ENCODE data around the gene SPAST.
"Not testable (repeated sequence)": the region's sequence is repeated elsewhere in the genome, so short reads cannot be mapped to it uniquely, and the experiment has no call there.

Gene SPAST

DNA sequence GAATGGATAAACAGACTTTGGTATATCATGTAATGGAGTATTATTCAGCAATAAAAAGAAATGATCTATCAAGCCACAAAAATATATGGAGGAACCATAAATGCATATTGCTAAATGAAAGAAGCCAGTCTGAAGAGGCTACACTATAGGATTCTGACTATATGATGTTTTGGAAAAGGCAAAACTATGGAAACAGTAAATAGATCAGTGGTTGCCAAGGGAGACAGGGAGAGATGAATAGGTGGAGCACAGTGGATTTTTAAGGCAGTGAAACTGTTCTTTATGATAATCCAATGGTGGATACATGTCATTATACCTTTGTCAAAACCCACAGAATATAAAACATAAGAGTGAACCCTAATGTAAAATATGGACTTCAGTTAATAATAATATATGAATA is 61.3 kb downstream of the SPAST start:
- no peak for DNase-seq (ENCODE audit: low spot score)

DNA sequence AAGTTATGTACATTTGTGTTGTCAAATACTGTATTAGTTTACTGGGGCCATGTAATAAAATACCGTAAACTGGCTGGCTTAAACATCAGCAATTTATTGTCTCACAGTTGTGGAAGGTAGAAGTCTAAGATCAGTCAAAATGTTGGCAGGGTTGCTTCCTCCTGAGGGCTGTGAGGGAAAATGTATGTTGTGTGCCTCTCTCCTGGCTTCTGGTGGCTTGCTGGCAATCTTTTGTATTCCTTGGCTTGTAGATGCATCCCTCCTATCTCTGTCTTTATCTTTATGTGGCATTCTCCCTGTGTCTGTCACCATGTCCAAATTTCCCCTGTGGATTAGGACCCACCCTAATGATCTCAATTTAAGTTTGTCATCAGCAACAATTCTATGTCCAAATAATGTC is 65.3 kb downstream of the SPAST start:
- DNase-seq (ENCODE audit: low spot score) = no peak

GRCh38 chr2:32129086-32129485 is 65.7 kb downstream of the SPAST start:
- DNase-seq (ENCODE audit: low spot score) = no peak

DNA sequence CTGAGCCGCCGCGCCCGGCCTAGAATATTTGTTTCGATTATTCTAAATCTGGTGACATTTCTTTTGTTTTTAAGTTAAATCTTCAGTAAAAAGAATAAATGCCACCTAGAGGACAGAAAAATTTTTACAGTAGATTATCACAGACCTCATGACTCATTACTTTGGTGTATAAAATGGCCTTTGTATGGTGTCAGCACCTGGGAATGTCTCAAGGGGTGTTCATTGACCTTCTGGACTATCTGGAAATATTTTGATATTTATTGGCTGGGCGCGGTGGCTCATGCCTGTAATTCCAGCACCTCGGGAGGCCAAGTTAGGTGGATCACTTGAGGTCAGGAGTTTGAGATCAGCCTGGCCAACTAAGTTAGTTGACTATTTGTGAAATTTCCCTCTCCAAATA is 72.1 kb downstream of the SPAST start:
- peak; percentile 75 for DNase-seq (ENCODE audit: low spot score)

DNA sequence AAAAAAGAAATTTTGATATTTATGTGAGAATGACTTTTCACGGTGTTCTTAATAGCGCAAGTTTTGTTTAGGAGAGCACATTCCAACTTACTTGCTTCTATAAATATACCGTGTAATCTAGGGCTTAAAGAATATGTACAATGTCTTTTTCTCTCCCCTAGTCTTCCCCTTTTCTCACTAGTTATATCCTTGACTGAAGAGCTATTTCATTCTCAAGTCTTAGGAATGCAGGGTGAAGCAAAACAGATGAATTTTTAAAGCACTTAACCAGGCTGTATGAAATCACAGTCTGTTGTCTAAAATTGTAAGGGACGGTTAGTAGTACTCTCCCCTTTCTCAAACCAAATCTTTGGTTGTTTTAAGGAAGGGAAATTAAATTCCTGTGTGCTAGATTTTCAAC is 72.7 kb downstream of the SPAST start:
- DNase-seq (ENCODE audit: low spot score) = peak; percentile 43

DNA sequence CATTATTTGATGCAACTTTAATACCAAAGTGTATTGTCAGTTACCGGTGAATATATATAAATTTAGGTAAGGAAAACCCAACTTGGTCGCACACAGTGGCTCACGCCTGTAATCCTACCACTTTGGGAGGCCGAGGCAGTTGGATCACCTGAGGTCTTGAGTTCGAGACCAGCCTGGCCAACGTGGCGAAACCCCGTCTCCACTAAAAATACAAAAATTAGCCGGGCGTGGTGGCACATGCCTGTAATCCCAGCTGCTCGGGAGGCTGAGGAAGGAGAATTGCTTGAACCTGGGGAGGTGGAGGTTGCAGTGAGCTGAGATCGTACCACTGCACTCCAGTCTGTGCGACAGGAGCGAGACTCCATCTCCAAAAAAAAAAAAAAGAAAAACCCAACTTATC is 88.2 kb downstream of the SPAST start:
- DNase-seq (ENCODE audit: low spot score) = not testable (repeated sequence)

- no peak for DNase-seq (ENCODE audit: low spot score)
These were observed 96.3 kb downstream of the SPAST start for GRCh38 chr2:32159678-32160077.

GRCh38 chr2:32161296-32161695 is 97.9 kb downstream of the SPAST start:
- no peak for DNase-seq (ENCODE audit: low spot score)

- not testable (repeated sequence) for DNase-seq (ENCODE audit: low spot score)
These were observed 100.9 kb downstream of the SPAST start for GRCh38 chr2:32164254-32164653.

GRCh38 chr2:32165027-32165347 is 101.6 kb downstream of the SPAST start:
- not testable (repeated sequence) for DNase-seq (ENCODE audit: low spot score)

GRCh38 chr2:32166115-32166574 is 102.8 kb downstream of the SPAST start:
- no peak for DNase-seq (ENCODE audit: low spot score)

DNA sequence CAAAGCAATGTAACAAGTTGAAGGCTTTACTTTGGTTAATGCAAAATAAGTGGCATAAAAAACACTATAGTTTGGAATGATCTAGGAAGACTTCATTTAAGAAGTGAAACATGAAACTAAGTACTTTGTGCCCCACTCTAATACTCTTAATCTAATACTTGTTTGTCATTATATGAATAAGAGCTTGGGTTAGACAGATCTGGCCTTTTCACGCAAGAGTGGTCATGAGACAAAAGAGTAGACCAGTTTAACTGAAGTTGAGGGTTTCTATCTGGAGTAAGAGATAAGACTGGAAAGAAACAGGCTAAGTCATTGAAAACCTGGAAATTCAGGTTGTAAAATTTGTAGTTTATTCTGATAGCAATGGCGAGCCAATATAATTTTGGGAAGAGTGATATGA is 105.2 kb downstream of the SPAST start:
- DNase-seq (ENCODE audit: low spot score) = no peak

DNA sequence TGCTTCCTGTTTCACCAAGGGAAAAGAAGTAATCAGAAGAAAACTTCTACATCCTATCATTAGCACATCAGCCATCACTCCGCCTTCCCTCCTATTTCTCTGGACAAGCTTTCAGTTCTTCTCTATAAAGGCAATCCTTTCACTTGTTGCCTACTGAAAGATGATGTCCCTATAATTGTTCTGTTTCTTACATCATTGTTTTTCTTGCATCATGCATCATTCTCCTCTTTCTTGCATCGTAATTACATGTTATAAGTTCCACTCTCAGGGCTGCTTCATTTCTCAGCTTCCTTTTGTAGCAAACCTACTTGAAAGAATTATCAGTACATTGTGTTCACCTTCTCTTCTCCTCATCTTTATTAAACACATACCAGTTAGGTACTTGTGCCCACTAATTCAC is 109.5 kb downstream of the SPAST start:
- no peak for DNase-seq (ENCODE audit: low spot score)

- DNase-seq (ENCODE audit: low spot score) = no peak
These were observed 119.3 kb downstream of the SPAST start for GRCh38 chr2:32182667-32183066.

DNA sequence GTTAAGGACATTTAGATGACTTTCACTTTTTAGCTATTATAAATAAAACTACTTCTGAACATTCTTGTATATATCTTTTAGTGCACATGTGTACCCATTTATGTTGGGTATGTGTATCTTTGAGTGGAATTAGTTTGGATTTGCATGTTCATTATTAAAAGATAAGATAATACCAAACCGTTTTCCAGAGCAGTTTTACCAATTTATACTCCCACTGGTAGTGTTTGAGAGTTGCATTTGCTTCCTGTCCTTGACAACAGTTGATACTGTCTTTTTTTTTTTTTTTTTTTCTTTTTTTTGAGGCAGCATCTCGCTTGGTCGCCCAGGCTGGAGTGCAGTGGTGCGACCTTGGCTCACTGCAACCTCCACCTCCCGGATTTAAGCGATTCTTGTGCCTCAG is 125.7 kb downstream of the SPAST start:
- no peak for DNase-seq (ENCODE audit: low spot score)

DNA sequence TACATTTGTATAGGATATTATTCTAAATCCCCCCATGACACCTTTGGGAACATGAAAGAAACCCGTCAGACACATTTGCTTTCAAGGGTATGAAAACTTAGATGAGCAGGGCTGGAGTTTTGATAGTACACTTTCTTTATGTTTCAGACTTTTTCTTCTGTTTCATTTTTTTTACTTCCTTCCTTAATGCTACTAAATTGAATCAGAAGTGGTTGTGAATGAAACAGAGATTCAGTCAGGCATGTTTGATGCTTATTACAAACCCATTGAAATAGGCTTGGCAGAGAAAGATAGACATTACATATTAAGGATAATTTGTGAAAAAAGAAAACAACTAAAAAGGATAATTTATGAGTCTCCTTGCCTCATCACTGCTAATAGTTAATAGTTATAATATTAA is 129.1 kb downstream of the SPAST start:
- DNase-seq (ENCODE audit: low spot score) = no peak

DNA sequence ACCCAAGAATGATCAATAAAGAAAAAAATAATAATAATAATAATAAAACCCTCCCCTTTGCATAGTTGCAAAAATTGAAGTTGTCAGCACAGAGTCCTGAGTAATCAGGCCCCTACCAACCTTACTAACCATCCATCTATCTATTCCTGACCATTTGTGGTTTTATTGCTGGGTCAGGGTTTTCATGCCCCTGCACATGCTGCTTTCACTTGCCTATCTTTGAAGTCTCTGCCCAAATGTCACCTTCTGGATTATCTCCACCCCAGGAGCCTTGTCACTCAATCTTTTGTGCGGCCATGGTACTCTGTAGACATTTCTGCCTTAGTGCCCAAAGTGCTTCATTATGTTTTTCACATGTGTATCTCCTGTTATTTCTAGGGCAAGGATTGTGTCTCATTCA is 137.5 kb downstream of the SPAST start:
- no peak for DNase-seq (ENCODE audit: low spot score)

DNA sequence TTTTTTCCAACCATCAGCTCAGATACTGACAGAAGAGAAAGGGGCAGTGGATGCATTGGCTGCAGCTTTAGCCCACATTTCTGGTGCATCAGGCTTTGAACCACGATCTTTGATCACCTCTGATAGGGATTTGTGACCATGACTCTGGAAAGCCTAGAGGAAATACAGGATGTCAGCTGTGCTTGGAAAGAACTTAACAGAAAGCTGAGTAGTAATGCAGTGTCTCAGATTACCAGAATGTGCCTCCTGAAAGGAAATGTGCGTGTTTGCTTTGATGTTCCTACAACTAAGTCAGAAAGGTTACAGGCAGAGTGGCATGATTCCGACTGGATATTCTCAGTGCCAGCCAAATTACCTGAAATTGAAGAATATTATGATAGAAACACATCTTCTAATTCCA is 140.1 kb downstream of the SPAST start:
- DNase-seq (ENCODE audit: low spot score) = not testable (repeated sequence)
